Astrocyte (in vitro differentiated cells and primary cell): Measurements from ENCODE around the gene TRAPPC4. TPM values are rescaled to one million over a fixed set of nuclear protein-coding genes. Genes with fewer than 3 reads are reported as not detected.

ENCODE experiments used
- DNase-seq: peaks from one replicate; pipeline ENCODE4 v3.0.0-alpha.2; 2010; ENCODE audit warnings: low read depth
- FAIRE-seq: peaks from 2 replicates; lab custom pipeline; 2011; peaks lifted over from hg19 to GRCh38; lab: Jason Lieb, UNC
- H2AFZ ChIP-seq: 2 replicates; pipeline ENCODE4 v1.6.0; 2012; ENCODE audit warnings: low read depth, low read length, inconsistent platforms
- H3K27ac ChIP-seq: 2 replicates; pipeline ENCODE4 v1.5.1; 2011; ENCODE audit warnings: low read depth, low read length, inconsistent platforms
- H3K27me3 ChIP-seq: 2 replicates; pipeline ENCODE4 v1.6.0; 2011; ENCODE audit warnings: low read length, inconsistent platforms; ENCODE audit not compliant: insufficient read depth
- H3K36me3 ChIP-seq: 2 replicates; pipeline ENCODE4 v1.5.1; 2011; ENCODE audit warnings: low read length, inconsistent platforms; ENCODE audit not compliant: insufficient read depth
- H3K4me1 ChIP-seq: 2 replicates; pipeline ENCODE4 v1.5.1; 2011; ENCODE audit warnings: low read length, inconsistent platforms; ENCODE audit not compliant: insufficient read depth
- H3K4me2 ChIP-seq: 2 replicates; pipeline ENCODE4 v1.6.0; 2012; ENCODE audit warnings: low read length, inconsistent platforms
- H3K4me3 ChIP-seq: 2 replicates; pipeline ENCODE4 v1.5.1; 2011; ENCODE audit warnings: low read depth, mild to moderate bottlenecking, low read length, inconsistent platforms; ENCODE audit not compliant: insufficient read depth
- H3K79me2 ChIP-seq: 2 replicates; pipeline ENCODE4 v1.6.0; 2012; ENCODE audit warnings: mild to moderate bottlenecking, low read length, inconsistent platforms; ENCODE audit not compliant: insufficient read depth
- H3K9ac ChIP-seq: 2 replicates; pipeline ENCODE4 v1.6.0; 2012; ENCODE audit warnings: mild to moderate bottlenecking, low read length, inconsistent platforms
- H3K9me3 ChIP-seq: 2 replicates; pipeline ENCODE4 v1.5.1; 2012; ENCODE audit warnings: low read depth, mild to moderate bottlenecking, low read length, inconsistent platforms; ENCODE audit not compliant: insufficient read depth
- H4K20me1 ChIP-seq: 2 replicates; pipeline ENCODE4 v1.6.0; 2012; ENCODE audit warnings: low read length, inconsistent platforms; ENCODE audit not compliant: insufficient read depth
- H3K27ac Mint-ChIP-seq: one replicate; pipeline ENCODE4 v1.8.0; 2021; ENCODE audit warnings: mild to moderate bottlenecking, mixed read lengths; ENCODE audit not compliant: unreplicated experiment
- H3K27me3 Mint-ChIP-seq: one replicate; pipeline ENCODE4 v1.8.0; 2021; ENCODE audit warnings: low read depth, mixed read lengths; ENCODE audit not compliant: unreplicated experiment
- H3K36me3 Mint-ChIP-seq: one replicate; pipeline ENCODE4 v1.8.0; 2021; ENCODE audit warnings: low read depth, mixed read lengths; ENCODE audit not compliant: unreplicated experiment
- H3K4me1 Mint-ChIP-seq: one replicate; pipeline ENCODE4 v1.8.0; 2021; ENCODE audit warnings: low read depth, mixed read lengths; ENCODE audit not compliant: unreplicated experiment
- H3K4me3 Mint-ChIP-seq: one replicate; pipeline ENCODE4 v1.8.0; 2021; ENCODE audit warnings: mild to moderate bottlenecking, moderate library complexity, mixed read lengths; ENCODE audit not compliant: unreplicated experiment
- H3K9me3 Mint-ChIP-seq: one replicate; pipeline ENCODE4 v1.8.0; 2021; ENCODE audit warnings: mild to moderate bottlenecking, mixed read lengths; ENCODE audit not compliant: unreplicated experiment
- CTCF ChIP-seq: IDR thresholded peaks from 2 replicates; pipeline ENCODE4 v1.5.1; 2011; ENCODE audit warnings: low read depth, mild to moderate bottlenecking, inconsistent platforms, low read length, moderate library complexity; ENCODE audit not compliant: insufficient read depth
- EZH2 ChIP-seq: IDR thresholded peaks from 2 replicates; pipeline ENCODE4 v1.6.1; 2012; ENCODE audit warnings: mild to moderate bottlenecking, low read length, inconsistent platforms; ENCODE audit not compliant: insufficient read depth
- total RNA-seq: library from RNA; stranded (reverse); gene quantifications from 2 replicates; pipeline ENCODE4 v1.2.1, GENCODE V29; 2021

Gene TRAPPC4
- total RNA-seq, 1 donor from 2014 or later = 88.3 TPM

DNA sequence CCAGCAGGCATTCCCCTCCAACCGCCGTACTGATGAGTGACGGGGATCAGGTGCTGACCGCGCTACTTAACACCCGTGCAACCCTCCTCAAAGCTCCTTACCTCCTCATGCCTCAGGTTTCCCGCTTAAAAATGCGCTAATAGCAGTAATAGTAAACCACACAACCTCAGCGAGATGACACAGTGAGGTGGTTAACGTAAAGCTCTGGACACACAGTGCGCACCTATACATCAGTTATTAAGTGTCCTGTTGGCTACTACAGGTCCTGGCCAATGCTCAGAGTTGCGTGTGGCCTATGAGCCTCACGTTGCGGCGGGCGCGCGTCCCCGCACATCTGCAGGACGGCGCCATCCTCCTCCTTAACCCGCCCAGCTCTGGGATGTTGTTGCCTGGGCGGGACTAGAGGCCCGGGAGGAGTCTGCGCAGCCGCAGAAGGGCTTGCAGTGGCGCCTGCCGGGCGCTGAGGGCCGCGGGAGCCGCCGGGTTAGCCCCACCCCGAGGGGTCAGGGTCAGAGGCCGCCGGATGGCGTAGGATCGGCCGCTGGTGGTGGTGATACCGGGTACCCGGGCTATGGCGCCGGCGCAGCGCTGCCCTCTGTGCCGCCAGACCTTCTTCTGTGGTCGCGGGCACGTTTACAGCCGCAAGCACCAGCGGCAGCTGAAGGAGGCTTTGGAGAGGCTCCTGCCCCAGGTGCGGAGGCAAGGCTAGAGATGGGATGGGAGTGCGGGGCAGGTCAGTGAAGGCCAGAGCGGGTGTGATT lies 20.8 kb upstream of the TRAPPC4 start, which contains the start of gene CENATAC:
CENATAC (plus strand) TSS at position 512 of the 761 bp plus-strand sequence; CDS start at position 572, 60 bp downstream.
- peaks cover 24% of the 10 kb centered on the region for H3K4me1 ChIP-seq
- peak within 1 kb of the TSS; percentile 71 for H3K27ac ChIP-seq
- peak within 1 kb of the TSS; percentile 98 for H2AFZ ChIP-seq
- Mint-ChIP-seq H3K27ac (peak within 1 kb of the TSS; percentile 67), H3K4me1 (peaks cover 14% of the 10 kb centered on the region), H3K36me3 (peaks cover 2% of the 10 kb centered on the region), H3K4me3 (peak within 1 kb of the TSS; percentile 92), H3K9me3 (no peaks in the 10 kb centered on the region), H3K27me3 (no peaks in the 10 kb centered on the region)
- peaks cover 22% of the 10 kb centered on the region for H3K79me2 ChIP-seq
- no peak for FAIRE-seq
- no peak for TF ChIP-seq CTCF
- TF ChIP-seq EZH2 = no peak
- H3K9me3 ChIP-seq = no peaks in the 10 kb centered on the region
- DNase-seq = peak; percentile 49
- no peaks in the 10 kb centered on the region for H4K20me1 ChIP-seq
- H3K36me3 ChIP-seq = peaks cover 4% of the 10 kb centered on the region
- H3K4me3 ChIP-seq = peak within 1 kb of the TSS; percentile 88
- no peaks in the 10 kb centered on the region for H3K27me3 ChIP-seq
- peak within 1 kb of the TSS; percentile 83 for H3K9ac ChIP-seq
- peak within 1 kb of the TSS; percentile 97 for H3K4me2 ChIP-seq

DNA sequence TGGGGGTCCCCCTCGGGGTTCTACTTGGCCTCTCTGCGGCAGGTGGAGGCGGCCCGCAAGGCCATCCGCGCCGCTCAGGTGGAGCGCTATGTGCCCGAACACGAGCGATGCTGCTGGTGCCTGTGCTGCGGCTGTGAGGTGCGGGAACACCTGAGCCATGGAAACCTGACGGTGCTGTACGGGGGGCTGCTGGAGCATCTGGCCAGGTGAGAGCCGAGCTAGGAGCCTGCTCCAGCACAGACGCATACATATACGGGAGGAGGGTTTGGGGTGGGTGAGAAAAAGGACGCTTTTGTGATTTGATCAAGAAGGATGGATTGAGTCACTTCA lies 20.2 kb upstream of the TRAPPC4 start:
- DNase-seq = no peak
- TF ChIP-seq EZH2 (no peak), CTCF (no peak)
- Histone ChIP-seq H3K79me2 (peaks cover 22% of the 10 kb centered on the region), H4K20me1 (no peaks in the 10 kb centered on the region), H3K4me3 (peak overlapping the region; percentile 88), H3K36me3 (peaks cover 4% of the 10 kb centered on the region), H3K9me3 (no peaks in the 10 kb centered on the region), H3K4me1 (peaks cover 24% of the 10 kb centered on the region), H2AFZ (peak overlapping the region; percentile 98), H3K27me3 (no peaks in the 10 kb centered on the region), H3K4me2 (peak overlapping the region; percentile 97), H3K27ac (peak overlapping the region; percentile 71), H3K9ac (peak overlapping the region; percentile 83)
- Mint-ChIP-seq H3K4me3 (peak overlapping the region; percentile 92), H3K36me3 (peaks cover 5% of the 10 kb centered on the region), H3K4me1 (peaks cover 14% of the 10 kb centered on the region), H3K27me3 (no peaks in the 10 kb centered on the region), H3K9me3 (no peaks in the 10 kb centered on the region), H3K27ac (peak overlapping the region; percentile 67)
- FAIRE-seq = no peak

GRCh38 chr11:118998822-118999221 lies 19.7 kb upstream of the TRAPPC4 start:
- Mint-ChIP-seq H3K4me3 (peak overlapping the region; percentile 92), H3K9me3 (no peaks in the 10 kb centered on the region), H3K4me1 (peaks cover 14% of the 10 kb centered on the region), H3K27me3 (no peaks in the 10 kb centered on the region), H3K36me3 (peaks cover 5% of the 10 kb centered on the region), H3K27ac (peak overlapping the region; percentile 67)
- DNase-seq = peak; percentile 83
- Histone ChIP-seq H3K27me3 (no peaks in the 10 kb centered on the region), H3K4me1 (peaks cover 24% of the 10 kb centered on the region), H3K79me2 (peaks cover 22% of the 10 kb centered on the region), H3K9me3 (no peaks in the 10 kb centered on the region), H3K36me3 (peaks cover 4% of the 10 kb centered on the region), H3K4me3 (peak overlapping the region; percentile 88), H2AFZ (peak overlapping the region; percentile 98), H4K20me1 (no peaks in the 10 kb centered on the region), H3K4me2 (peak overlapping the region; percentile 97), H3K27ac (peak overlapping the region; percentile 71), H3K9ac (peak overlapping the region; percentile 83)
- no peak for TF ChIP-seq CTCF
- no peak for TF ChIP-seq EZH2
- FAIRE-seq = no peak
